IMR-90 (cell line): Measurements from ENCODE around the gene DBN1. TPM values are rescaled to one million over a fixed set of nuclear protein-coding genes. Genes with fewer than 3 reads are reported as not detected.

Experiments
- ATAC-seq: fragments of 200-7000 bp; cut with Tn5 transposase; 2 replicates; pipeline ENCODE4 v1.9.1; 2020; ENCODE audit warnings: low read depth, mild to moderate bottlenecking, moderate library complexity
- BruUV-seq: library from RNA; stranded (reverse); fragments of 400-500 nt; replicated peaks from 2 replicates; lab custom pipeline; 2021; lab: Mats Ljungman, UMichigan
- CTCF ChIA-PET: fragments of 300-600 bp; formaldehyde crosslinking; extraction: SDS; loops from one replicate; lab custom pipeline; 2021; ENCODE audit warnings: antibody characterized with exemption; lab: Yijun Ruan, JAX
- POLR2A ChIA-PET: fragments of 300-600 bp; sonication (Branson Sonifier 250); formaldehyde crosslinking; loops from one replicate; lab custom pipeline; 2022; ENCODE audit warnings: antibody characterized with exemption; ENCODE audit not compliant: unreplicated experiment; lab: Charles Lee
- DNase-seq: peaks from one replicate; pipeline ENCODE4 v3.0.0; 2013
- H2AFZ ChIP-seq: replicated peaks from 2 replicates; pipeline ENCODE3; 2013; ENCODE audit warnings: low read length, mild to moderate bottlenecking; ENCODE audit not compliant: poor library complexity
- H2AK5ac ChIP-seq: 2 replicates; pipeline ENCODE4 v1.6.1; 2013; ENCODE audit warnings: low read depth, low read length, inconsistent platforms
- H2AK9ac ChIP-seq: replicated peaks from 2 replicates; pipeline ENCODE3; 2013; ENCODE audit warnings: mild to moderate bottlenecking, low read depth, low read length, moderate library complexity; ENCODE audit not compliant: poor library complexity
- H2BK120ac ChIP-seq: 2 replicates; pipeline ENCODE4 v1.6.1; 2013; ENCODE audit warnings: low read depth, low read length, inconsistent platforms
- H2BK15ac ChIP-seq: 3 replicates; pipeline ENCODE4 v1.6.1; 2013; ENCODE audit warnings: low read depth, low read length, inconsistent platforms
- H2BK20ac ChIP-seq: 2 replicates; pipeline ENCODE4 v1.6.1; 2013; ENCODE audit warnings: low read depth, mild to moderate bottlenecking, inconsistent platforms, low read length, moderate library complexity
- H2BK5ac ChIP-seq: 2 replicates; pipeline ENCODE4 v1.6.1; 2013; ENCODE audit warnings: mild to moderate bottlenecking, low read depth, low read length, inconsistent platforms; ENCODE audit not compliant: poor library complexity, severe bottlenecking
- H3K14ac ChIP-seq: replicated peaks from 2 replicates; pipeline ENCODE4 v1.6.1; 2013; ENCODE audit warnings: low read depth, low read length, inconsistent platforms
- H3K18ac ChIP-seq: 2 replicates; pipeline ENCODE4 v1.6.1; 2013; ENCODE audit warnings: low read depth, low read length, control low read depth
- H3K23ac ChIP-seq: 2 replicates; pipeline ENCODE4 v1.6.1; 2013; ENCODE audit warnings: low read depth, low read length, inconsistent platforms
- H3K27ac ChIP-seq: 2 replicates; pipeline ENCODE4 v1.5.1; 2013; ENCODE audit warnings: mild to moderate bottlenecking, control low read depth, low read length; ENCODE audit not compliant: insufficient read depth
- H3K27me3 ChIP-seq: 2 replicates; pipeline ENCODE4 v1.6.1; 2013; ENCODE audit warnings: low read length; ENCODE audit not compliant: control insufficient read depth, insufficient read depth
- H3K36me3 ChIP-seq: 2 replicates; pipeline ENCODE4 v1.6.1; 2013; ENCODE audit warnings: low read length, mixed read lengths; ENCODE audit not compliant: control insufficient read depth, insufficient read depth
- H3K4ac ChIP-seq: 2 replicates; pipeline ENCODE4 v1.6.1; 2013; ENCODE audit warnings: low read depth, low read length, inconsistent platforms
- H3K4me1 ChIP-seq: 2 replicates; pipeline ENCODE4 v1.6.1; 2013; ENCODE audit warnings: low read length, mixed read lengths; ENCODE audit not compliant: control insufficient read depth, insufficient read depth
- H3K4me2 ChIP-seq: 2 replicates; pipeline ENCODE4 v1.6.1; 2013; ENCODE audit warnings: low read depth, mild to moderate bottlenecking, control low read depth, low read length, moderate library complexity
- H3K4me3 ChIP-seq: 2 replicates; pipeline ENCODE4 v1.5.1; 2013; ENCODE audit warnings: low read depth, mild to moderate bottlenecking, control low read depth, low read length, moderate library complexity; ENCODE audit not compliant: insufficient read depth
- H3K56ac ChIP-seq: 2 replicates; pipeline ENCODE4 v1.6.1; 2013; ENCODE audit warnings: low read length, inconsistent platforms; ENCODE audit not compliant: insufficient read depth; ENCODE audit errors: extremely low read depth
- H3K79me1 ChIP-seq, 2 experiments: 2 replicates each; pipeline ENCODE4 v1.6.1; 2013; ENCODE audit warnings: low read length in 2 of 2, inconsistent platforms in 1 of 2, low read depth in 1 of 2
- H3K9ac ChIP-seq: 2 replicates; pipeline ENCODE4 v1.6.1; 2013; ENCODE audit warnings: low read depth, low read length, control low read depth
- H3K9me1 ChIP-seq: 2 replicates; pipeline ENCODE4 v1.6.1; 2013; ENCODE audit warnings: low read length, inconsistent platforms; ENCODE audit not compliant: insufficient read depth
- H3K9me3 ChIP-seq: 2 replicates; pipeline ENCODE4 v1.6.1; 2013; ENCODE audit warnings: low read length; ENCODE audit not compliant: control insufficient read depth, insufficient read depth
- H4K20me1 ChIP-seq: 2 replicates; pipeline ENCODE4 v1.6.1; 2013; ENCODE audit warnings: low read length, inconsistent platforms; ENCODE audit not compliant: insufficient read depth
- H4K5ac ChIP-seq: 2 replicates; pipeline ENCODE4 v1.6.1; 2013; ENCODE audit warnings: mild to moderate bottlenecking, low read depth, low read length, control low read depth
- H4K8ac ChIP-seq, 2 experiments: 2 replicates each; pipeline ENCODE4 v1.6.1; 2013; ENCODE audit warnings: low read depth in 2 of 2, low read length in 2 of 2, control low read depth in 1 of 2, inconsistent platforms in 1 of 2
- H4K91ac ChIP-seq: 2 replicates; pipeline ENCODE4 v1.6.1; 2013; ENCODE audit warnings: low read depth, low read length, inconsistent platforms; ENCODE audit not compliant: insufficient read depth
- BHLHE40 ChIP-seq: fragments of 150-350 bp; IDR thresholded peaks from 2 replicates; pipeline ENCODE4 v1.6.1; 2016; ENCODE audit warnings: mild to moderate bottlenecking, low read depth, low read length
- CEBPB ChIP-seq: IDR thresholded peaks from 2 replicates; pipeline ENCODE4 v1.6.1; 2012; ENCODE audit warnings: low read depth, low read length, improper control_type of control experiment
- CHD1 ChIP-seq: IDR thresholded peaks from 2 replicates; pipeline ENCODE4 v1.6.1; 2012; ENCODE audit warnings: low read depth, low read length, improper control_type of control experiment
- CTCF ChIP-seq: conservative IDR thresholded peaks from 2 replicates; pipeline ENCODE4 v1.5.1; 2012; ENCODE audit warnings: mild to moderate bottlenecking, low read depth, low read length, improper control_type of control experiment
- ELK1 ChIP-seq: fragments of 150-350 bp; IDR thresholded peaks from 2 replicates; pipeline ENCODE4 v1.6.1; 2016; ENCODE audit warnings: low read depth, mild to moderate bottlenecking, low read length, moderate library complexity, borderline replicate concordance
- FOS ChIP-seq: fragments of 150-350 bp; IDR thresholded peaks from 2 replicates; pipeline ENCODE4 v1.6.1; 2016; ENCODE audit warnings: low read depth, low read length
- MAFK ChIP-seq: IDR thresholded peaks from 2 replicates; pipeline ENCODE4 v1.6.1; 2012; ENCODE audit warnings: low read depth, low read length, improper control_type of control experiment
- MAZ ChIP-seq: IDR thresholded peaks from 2 replicates; pipeline ENCODE4 v1.6.1; 2012; ENCODE audit warnings: low read depth, mild to moderate bottlenecking, low read length, improper control_type of control experiment, moderate library complexity, borderline replicate concordance
- MXI1 ChIP-seq: IDR thresholded peaks from 2 replicates; pipeline ENCODE4 v1.6.1; 2012; ENCODE audit warnings: low read depth, mild to moderate bottlenecking, low read length, moderate library complexity, borderline replicate concordance
- NFE2L2 ChIP-seq: fragments of 150-350 bp; IDR thresholded peaks from 2 replicates; pipeline ENCODE4 v1.6.1; 2016; ENCODE audit warnings: low read depth, mild to moderate bottlenecking, low read length
- POLR2A ChIP-seq: IDR thresholded peaks from 2 replicates; pipeline ENCODE4 v1.6.1; 2012; ENCODE audit warnings: mild to moderate bottlenecking, low read depth, low read length
- RAD21 ChIP-seq: IDR thresholded peaks from 2 replicates; pipeline ENCODE4 v1.6.1; 2012; ENCODE audit warnings: low read length, improper control_type of control experiment
- RCOR1 ChIP-seq: IDR thresholded peaks from 2 replicates; pipeline ENCODE4 v1.6.1; 2012; ENCODE audit warnings: mild to moderate bottlenecking, low read length, improper control_type of control experiment; ENCODE audit not compliant: insufficient replicate concordance
- RFX5 ChIP-seq: IDR thresholded peaks from 2 replicates; pipeline ENCODE4 v1.8.0; 2012; ENCODE audit warnings: low read depth, mild to moderate bottlenecking, low read length, moderate library complexity
- SMC3 ChIP-seq: fragments of 150-350 bp; IDR thresholded peaks from 2 replicates; pipeline ENCODE4 v1.6.1; 2016; ENCODE audit warnings: low read depth, mild to moderate bottlenecking, antibody characterized with exemption, low read length, moderate library complexity
- USF2 ChIP-seq: fragments of 150-350 bp; IDR thresholded peaks from 2 replicates; pipeline ENCODE4 v1.6.1; 2017; ENCODE audit warnings: mild to moderate bottlenecking, antibody characterized with exemption, low read length, low read depth
- WGBS, 2 experiments: methylation state at CpG; one replicate each; pipeline versions ENCODE4 v1.1.5 to v1.1.7; 2013; ENCODE audit warnings: missing lambda C conversion rate in 2 of 2; ENCODE audit not compliant: insufficient read length in 1 of 2; ENCODE audit errors: extremely low coverage in 2 of 2; 5-methylcytosine and 5-hydroxymethylcytosine counted together
- dilution Hi-C: fragments of 300-500 bp; cut with HindIII; formaldehyde crosslinking; loops from one replicate; pipeline ENCODE4 v1.14.3; 2018; ENCODE audit warnings: low sequenced_read_pairs; ENCODE audit not compliant: unreplicated experiment
- in situ Hi-C: fragments of 300-500 bp; cut with MboI; formaldehyde crosslinking; loops from 3 replicates; pipeline ENCODE4 v1.14.3; 2019; ENCODE audit warnings: low sequenced_read_pairs, inconsistent platforms, mixed read lengths
- intact Hi-C: fragments of 100-400 bp; cut with micrococcal nuclease; formaldehyde crosslinking; loops from 2 replicates; pipeline ENCODE4 v1.10.0; 2022
- polyA plus RNA-seq, 3 experiments: library from polyadenylated mRNA; depleted of rRNA; stranded (reverse); fragments of >200 nt; gene quantifications; 2 replicates each; pipeline ENCODE4 v1.2.3, GENCODE V29; 2012; ENCODE audit warnings: low replicate concordance in 1 of 3
- total RNA-seq: library from RNA; depleted of rRNA; stranded (reverse); fragments of >200 nt; gene quantifications from 2 replicates; pipeline ENCODE4 v1.2.3, GENCODE V29; 2012

DBN1 gene
- total and polyA plus RNA-seq, 2 of the 4 experiments (the other 2 are of a cell fraction) = 122 to 187 TPM

GRCh38 chr5:177467436-177467835 is 6.0 kb downstream of the DBN1 start:
- peaks cover 77% of the 10 kb centered on the region for H4K20me1 ChIP-seq
- CTCF ChIA-PET = interaction anchor here (1.7 kb wide), 1 partner anchor 10 kb away, joined by 5 read pairs; no protein-coding TSS in a partner anchor

More at GRCh38 chr5:177467436-177467835, 6.0 kb downstream of the DBN1 start:
- peak overlapping the region; percentile 28 for H2AK9ac ChIP-seq
- no peak overlapping the region for H3K56ac ChIP-seq
- no peak overlapping the region for H4K8ac ChIP-seq
- no peak overlapping the region for H3K23ac ChIP-seq
- no peak overlapping the region for H2BK15ac ChIP-seq
- WGBS, 2 experiments = 98% methylated on average over 22 of the region's 31 CpGs; no CpG with 5 or more reads in 1 of the 2 experiments
- no peak overlapping the region for H3K4me2 ChIP-seq
- no peak overlapping the region for H3K27ac ChIP-seq
- ATAC-seq (no peak), DNase-seq (no peak)
- TF ChIP-seq MAFK = no peak
- no peak for TF ChIP-seq RFX5
- no peak for TF ChIP-seq MXI1
- TF ChIP-seq ELK1 = no peak
- TF ChIP-seq USF2 = no peak
- no peak for TF ChIP-seq SMC3
- no peak for TF ChIP-seq MAZ
- TF ChIP-seq CHD1 = no peak
- no peak for TF ChIP-seq POLR2A
- no peak for TF ChIP-seq CTCF
- TF ChIP-seq CEBPB = no peak
- TF ChIP-seq NFE2L2 = no peak
- TF ChIP-seq FOS = no peak
- no peak for TF ChIP-seq RAD21
- no peak for TF ChIP-seq BHLHE40
- TF ChIP-seq RCOR1 = no peak
- H2BK5ac ChIP-seq = no peak overlapping the region
- H3K14ac ChIP-seq = no peak overlapping the region
- H3K4ac ChIP-seq = no peak overlapping the region
- no peak overlapping the region for H3K4me3 ChIP-seq
- no peak overlapping the region for H2BK120ac ChIP-seq
- intact Hi-C loops = no loop called here
- H3K79me1 ChIP-seq = peaks cover 32 to 83% of the 10 kb centered on the region in 2 experiments
- H2AFZ ChIP-seq = no peak overlapping the region
- no peaks in the 10 kb centered on the region for H3K9me3 ChIP-seq
- no peak overlapping the region for H3K18ac ChIP-seq
- no peaks in the 10 kb centered on the region for H3K27me3 ChIP-seq
- H3K9me1 ChIP-seq = peaks cover 35% of the 10 kb centered on the region
- H4K91ac ChIP-seq = no peak overlapping the region
- H3K4me1 ChIP-seq = peaks cover 35% of the 10 kb centered on the region
- peaks cover 61% of the 10 kb centered on the region for H3K36me3 ChIP-seq
- H3K9ac ChIP-seq = no peak overlapping the region
- in situ Hi-C loops = no loop called here
- dilution Hi-C loops = no loop called here
- POLR2A ChIA-PET = no interaction called here
- TSS peak; percentile 72 for BruUV-seq
- H2AK5ac ChIP-seq = no peak overlapping the region
- no peak overlapping the region for H4K5ac ChIP-seq
- H2BK20ac ChIP-seq = no peak overlapping the region
